ENCODE measurements around the gene IL11.
"Not testable (repeated sequence)": the region's sequence is repeated elsewhere in the genome, so short reads cannot be mapped to it uniquely, and the experiment has no call there.

IL11 gene

GRCh38 chr19:55370305-55370988 is at the start of gene IL11:
TSS of gene IL11 (minus strand) at chr19:55370463. CDS start at chr19:55370310, 153 bp downstream.
- in situ Hi-C loops (cut with MboI; ENCODE audit: low sequenced_read_pairs): no loop called here

GRCh38 chr19:55419624-55420236 is 49.5 kb upstream of the IL11 start:
- in situ Hi-C loops (cut with MboI; ENCODE audit: low sequenced_read_pairs): no loop called here

GRCh38 chr19:55419103-55419502 is 48.8 kb upstream of the IL11 start:
- in situ Hi-C loops (cut with MboI; ENCODE audit: low sequenced_read_pairs): no loop called here

GRCh38 chr19:55418185-55418584 is 47.9 kb upstream of the IL11 start:
- in situ Hi-C loops (cut with MboI; ENCODE audit: low sequenced_read_pairs): no loop called here

- in situ Hi-C loops (cut with MboI; ENCODE audit: low sequenced_read_pairs): no loop called here
Observed at GRCh38 chr19:55410168-55410567, 39.9 kb upstream of the IL11 start.

- in situ Hi-C loops (cut with MboI; ENCODE audit: low sequenced_read_pairs): not testable (repeated sequence)
Observed at GRCh38 chr19:55409179-55409578, 38.9 kb upstream of the IL11 start.

GRCh38 chr19:55408533-55408872 is 38.2 kb upstream of the IL11 start:
- in situ Hi-C loops (cut with MboI; ENCODE audit: low sequenced_read_pairs): no loop called here

- in situ Hi-C loops (cut with MboI; ENCODE audit: low sequenced_read_pairs): no loop called here
Observed at GRCh38 chr19:55407800-55408532, 37.7 kb upstream of the IL11 start.

GRCh38 chr19:55407550-55407799 is 37.2 kb upstream of the IL11 start, which contains the start of gene UBE2S:
TSS of gene UBE2S (minus strand) at chr19:55407788. CDS start at chr19:55407589, 199 bp downstream.
- in situ Hi-C loops (cut with MboI; ENCODE audit: low sequenced_read_pairs): not testable (repeated sequence)

GRCh38 chr19:55406826-55407549 is 36.7 kb upstream of the IL11 start:
- in situ Hi-C loops (cut with MboI; ENCODE audit: low sequenced_read_pairs): no loop called here

GRCh38 chr19:55406091-55406825 is 36.0 kb upstream of the IL11 start:
- in situ Hi-C loops (cut with MboI; ENCODE audit: low sequenced_read_pairs): no loop called here

- in situ Hi-C loops (cut with MboI; ENCODE audit: low sequenced_read_pairs): no loop called here
Observed at GRCh38 chr19:55405638-55406037, 35.4 kb upstream of the IL11 start.

GRCh38 chr19:55402509-55402908 is 32.2 kb upstream of the IL11 start:
- in situ Hi-C loops (cut with MboI; ENCODE audit: low sequenced_read_pairs): no loop called here

GRCh38 chr19:55401390-55401789 is 31.1 kb upstream of the IL11 start:
- in situ Hi-C loops (cut with MboI; ENCODE audit: low sequenced_read_pairs): not testable (repeated sequence)

GRCh38 chr19:55400281-55401087 is 30.2 kb upstream of the IL11 start:
- in situ Hi-C loops (cut with MboI; ENCODE audit: low sequenced_read_pairs): no loop called here

- in situ Hi-C loops (cut with MboI; ENCODE audit: low sequenced_read_pairs): no loop called here
Observed at GRCh38 chr19:55398200-55398925, 28.1 kb upstream of the IL11 start.

- in situ Hi-C loops (cut with MboI; ENCODE audit: low sequenced_read_pairs): no loop called here
Observed at GRCh38 chr19:55392820-55393761, 22.8 kb upstream of the IL11 start.

Measured in hTERT RPE-1 (cell line).